Naive B cell (primary cell): ENCODE measurements around the gene TVP23A. TPM values are rescaled to one million over a fixed set of nuclear protein-coding genes. Genes with fewer than 3 reads are reported as not detected.
"Not testable (repeated sequence)": the region's sequence is repeated elsewhere in the genome, so short reads cannot be mapped to it uniquely, and the experiment has no call there.

Source experiments
- ATAC-seq, 2 donors: fragments of 150-1000 bp; cut with Tn5 transposase; 2 replicates each; pipeline ENCODE4 v1.10.0; 2021; ENCODE audit warnings: low read depth in 2 of 2, mild to moderate bottlenecking in 2 of 2, moderate library complexity in 2 of 2
- DNase-seq: peaks from one replicate; pipeline ENCODE4 v3.0.0; 2022
- H3K27ac Mint-ChIP-seq, 6 donors: one replicate each; pipeline ENCODE4 v1.8.0; 2020 to 2022; ENCODE audit warnings: mild to moderate bottlenecking in 6 of 6, mixed read lengths in 6 of 6, moderate library complexity in 5 of 6, inconsistent platforms in 2 of 6
- H3K27me3 Mint-ChIP-seq, 3 donors: one replicate each; pipeline ENCODE4 v1.8.0; 2021 to 2022; ENCODE audit warnings: mixed read lengths in 3 of 3, mild to moderate bottlenecking in 1 of 3
- H3K36me3 Mint-ChIP-seq, 2 donors: one replicate each; pipeline ENCODE4 v1.8.0; 2020 to 2022; ENCODE audit warnings: mixed read lengths in 2 of 2, inconsistent platforms in 1 of 2, mild to moderate bottlenecking in 1 of 2
- H3K4me1 Mint-ChIP-seq, 3 donors: one replicate each; pipeline ENCODE4 v1.8.0; 2020 to 2022; ENCODE audit warnings: mixed read lengths in 3 of 3, inconsistent platforms in 1 of 3, mild to moderate bottlenecking in 1 of 3, moderate library complexity in 1 of 3
- H3K4me3 Mint-ChIP-seq, 8 donors: one replicate each; pipeline ENCODE4 v1.8.0; 2020 to 2022; ENCODE audit warnings: mild to moderate bottlenecking in 8 of 8, mixed read lengths in 8 of 8, moderate library complexity in 8 of 8, inconsistent platforms in 2 of 8
- H3K9me3 Mint-ChIP-seq, 7 donors: one replicate each; pipeline ENCODE4 v1.8.0; 2020 to 2022; ENCODE audit warnings: mixed read lengths in 7 of 7, mild to moderate bottlenecking in 5 of 7, inconsistent platforms in 2 of 7, moderate library complexity in 1 of 7
- polyA plus RNA-seq, 6 donors: library from polyadenylated mRNA; unstranded; fragments of 300-500 nt; fragmentation: Illumina TruSeq; gene quantifications; one replicate each; pipeline ENCODE4 v1.2.3, GENCODE V29; 2021; ENCODE audit warnings: low read depth in 6 of 6

TVP23A gene
- polyA plus RNA-seq, 6 donors from 2014 or later = 0.27 to 0.82 (median 0.36) TPM; not detected in 1

- H3K4me1 Mint-ChIP-seq = peaks cover 30 to 55% (median 36%) of the 10 kb centered on the region in 3 donors
- peak overlapping the region in 2 of 8 donors; percentile 29 to 35 for H3K4me3 Mint-ChIP-seq
Measured at GRCh38 chr16:10809706-10810105, 8.9 kb downstream of the TVP23A start.

GRCh38 chr16:10808850-10809249, 9.7 kb downstream of the TVP23A start:
- Mint-ChIP-seq H3K36me3 (no peaks in the 10 kb centered on the region), H3K4me1 (peaks cover 25 to 58% (median 39%) of the 10 kb centered on the region in 3 donors), H3K27ac (peak overlapping the region in 1 of 6 donors; percentile 61), H3K9me3 (peaks cover 0 to 2% (median 0%) of the 10 kb centered on the region in 7 donors), H3K4me3 (no peak overlapping the region), H3K27me3 (no peaks in the 10 kb centered on the region)
- peak in 1 of 2 donors; percentile 48 for ATAC-seq
- no peak for DNase-seq

More at GRCh38 chr16:10809706-10810105, 8.9 kb downstream of the TVP23A start:
- Mint-ChIP-seq H3K27me3 (no peaks in the 10 kb centered on the region), H3K36me3 (no peaks in the 10 kb centered on the region), H3K27ac (no peak overlapping the region), H3K9me3 (no peaks in the 10 kb centered on the region)
- ATAC-seq = no peak
- no peak for DNase-seq

GRCh38 chr16:10808218-10808617, 10.4 kb downstream of the TVP23A start:
- no peaks in the 10 kb centered on the region for H3K27me3 Mint-ChIP-seq
- ATAC-seq (no peak), DNase-seq (no peak)
- peaks cover 0 to 2% (median 0%) of the 10 kb centered on the region in 7 donors for H3K9me3 Mint-ChIP-seq
- H3K4me3 Mint-ChIP-seq = no peak overlapping the region
- peak overlapping the region in 3 of 6 donors; percentile 8 to 61 (median 58) for H3K27ac Mint-ChIP-seq
- H3K36me3 Mint-ChIP-seq = no peaks in the 10 kb centered on the region
- peaks cover 29 to 62% (median 44%) of the 10 kb centered on the region in 3 donors for H3K4me1 Mint-ChIP-seq

GRCh38 chr16:10806698-10807097, 11.9 kb downstream of the TVP23A start:
- peak overlapping the region in 3 of 6 donors; percentile 60 to 91 (median 81) for H3K27ac Mint-ChIP-seq
- peak in 1 of 2 donors; percentile 73 for ATAC-seq
- DNase-seq = no peak
- peaks cover 0 to 2% (median 0%) of the 10 kb centered on the region in 7 donors for H3K9me3 Mint-ChIP-seq
- peak overlapping the region in 3 of 8 donors; percentile 2 to 55 (median 29) for H3K4me3 Mint-ChIP-seq
- no peaks in the 10 kb centered on the region for H3K36me3 Mint-ChIP-seq
- H3K27me3 Mint-ChIP-seq = no peaks in the 10 kb centered on the region
- H3K4me1 Mint-ChIP-seq = peaks cover 17 to 53% (median 32%) of the 10 kb centered on the region in 3 donors

- ATAC-seq = no peak
- Mint-ChIP-seq H3K9me3 (peaks cover 0 to 2% (median 0%) of the 10 kb centered on the region in 7 donors), H3K4me1 (peaks cover 13 to 53% (median 31%) of the 10 kb centered on the region in 3 donors), H3K4me3 (no peak overlapping the region), H3K27me3 (no peaks in the 10 kb centered on the region), H3K27ac (peak overlapping the region in 2 of 6 donors; percentile 59), H3K36me3 (no peaks in the 10 kb centered on the region)
- no peak for DNase-seq
Measured at GRCh38 chr16:10805334-10805733, 13.3 kb downstream of the TVP23A start.

- peaks cover 14 to 38% (median 27%) of the 10 kb centered on the region in 3 donors for H3K4me1 Mint-ChIP-seq
- H3K36me3 Mint-ChIP-seq = no peaks in the 10 kb centered on the region
- peak overlapping the region in 7 of 8 donors; percentile 3 to 45 (median 26) for H3K4me3 Mint-ChIP-seq
- peak overlapping the region; percentile 9 to 86 (median 40) for H3K27ac Mint-ChIP-seq
- peaks cover 0 to 3% (median 0%) of the 10 kb centered on the region in 7 donors for H3K9me3 Mint-ChIP-seq
- peak; percentile 23 to 33 for ATAC-seq
- no peak for DNase-seq
- no peaks in the 10 kb centered on the region for H3K27me3 Mint-ChIP-seq
Measured at GRCh38 chr16:10799736-10800135, 18.9 kb downstream of the TVP23A start.

GRCh38 chr16:10791048-10791447, 27.5 kb downstream of the TVP23A start:
- Mint-ChIP-seq H3K4me3 (peak overlapping the region in 5 of 8 donors; percentile 7 to 75 (median 49)), H3K36me3 (no peaks in the 10 kb centered on the region), H3K9me3 (no peaks in the 10 kb centered on the region), H3K4me1 (peaks cover 21 to 66% (median 37%) of the 10 kb centered on the region in 3 donors), H3K27me3 (no peaks in the 10 kb centered on the region), H3K27ac (peak overlapping the region; percentile 45 to 87 (median 66))
- ATAC-seq = peak; percentile 29 to 47
- DNase-seq = no peak

GRCh38 chr16:10788630-10789029, 30.0 kb downstream of the TVP23A start:
- H3K9me3 Mint-ChIP-seq, DNase-seq, H3K27me3 Mint-ChIP-seq, H3K4me3 Mint-ChIP-seq, H3K36me3 Mint-ChIP-seq, ATAC-seq: not testable (repeated sequence)
- H3K27ac Mint-ChIP-seq = peak overlapping the region in 2 of 6 donors; percentile 30 to 66
- peaks cover 15 to 69% (median 26%) of the 10 kb centered on the region in 3 donors for H3K4me1 Mint-ChIP-seq

GRCh38 chr16:10787304-10787703, 31.3 kb downstream of the TVP23A start:
- Mint-ChIP-seq H3K27ac (no peak overlapping the region), H3K9me3 (no peaks in the 10 kb centered on the region), H3K4me3 (no peak overlapping the region), H3K27me3 (no peaks in the 10 kb centered on the region), H3K36me3 (no peaks in the 10 kb centered on the region), H3K4me1 (peaks cover 13 to 64% (median 22%) of the 10 kb centered on the region in 3 donors)
- ATAC-seq (peak; percentile 82 to 97), DNase-seq (peak; percentile 10)

GRCh38 chr16:10782628-10783027, 36.0 kb downstream of the TVP23A start:
- H3K27ac Mint-ChIP-seq = peak overlapping the region in 1 of 6 donors; percentile 69
- peaks cover 15 to 37% (median 19%) of the 10 kb centered on the region in 3 donors for H3K4me1 Mint-ChIP-seq
- H3K27me3 Mint-ChIP-seq = no peaks in the 10 kb centered on the region
- ATAC-seq = no peak
- no peak overlapping the region for H3K4me3 Mint-ChIP-seq
- H3K36me3 Mint-ChIP-seq = no peaks in the 10 kb centered on the region
- no peak for DNase-seq
- no peaks in the 10 kb centered on the region for H3K9me3 Mint-ChIP-seq

- H3K27me3 Mint-ChIP-seq = no peaks in the 10 kb centered on the region
- no peak for ATAC-seq
Measured at GRCh38 chr16:10780628-10781027, 38.0 kb downstream of the TVP23A start.

GRCh38 chr16:10779908-10780307, 38.7 kb downstream of the TVP23A start:
- not testable (repeated sequence) for H3K27ac Mint-ChIP-seq, H3K4me3 Mint-ChIP-seq, H3K9me3 Mint-ChIP-seq, ATAC-seq, H3K36me3 Mint-ChIP-seq, DNase-seq, H3K27me3 Mint-ChIP-seq
- H3K4me1 Mint-ChIP-seq = peaks cover 23 to 39% (median 26%) of the 10 kb centered on the region in 3 donors

More at GRCh38 chr16:10780628-10781027, 38.0 kb downstream of the TVP23A start:
- H3K36me3 Mint-ChIP-seq = no peaks in the 10 kb centered on the region
- H3K4me3 Mint-ChIP-seq = no peak overlapping the region
- no peaks in the 10 kb centered on the region for H3K9me3 Mint-ChIP-seq
- no peak for DNase-seq
- peak overlapping the region in 2 of 6 donors; percentile 7 to 69 for H3K27ac Mint-ChIP-seq
- H3K4me1 Mint-ChIP-seq = peaks cover 17 to 34% (median 21%) of the 10 kb centered on the region in 3 donors

GRCh38 chr16:10777356-10777755, 41.2 kb downstream of the TVP23A start:
- no peaks in the 10 kb centered on the region for H3K27me3 Mint-ChIP-seq
- H3K4me3 Mint-ChIP-seq = no peak overlapping the region
- H3K36me3 Mint-ChIP-seq = no peaks in the 10 kb centered on the region
- no peaks in the 10 kb centered on the region for H3K9me3 Mint-ChIP-seq
- no peak for ATAC-seq
- DNase-seq = no peak
- H3K27ac Mint-ChIP-seq = no peak overlapping the region
- peaks cover 23 to 35% (median 30%) of the 10 kb centered on the region in 3 donors for H3K4me1 Mint-ChIP-seq

- H3K9me3 Mint-ChIP-seq, H3K4me3 Mint-ChIP-seq, DNase-seq, H3K27me3 Mint-ChIP-seq, ATAC-seq, H3K36me3 Mint-ChIP-seq: not testable (repeated sequence)
- Mint-ChIP-seq H3K27ac (peak overlapping the region in 1 of 6 donors; percentile 20), H3K4me1 (peaks cover 19 to 31% (median 25%) of the 10 kb centered on the region in 3 donors)
Measured at GRCh38 chr16:10776923-10777322, 41.7 kb downstream of the TVP23A start.
